GM19372 (cell line): ENCODE measurements around the gene CELSR3.

Experiments used
- ATAC-seq: cut with Tn5 transposase; IDR thresholded peaks from one replicate; pipeline ENCODE4 v1.9.1; 2021; ENCODE audit warnings: mild to moderate bottlenecking, low read depth, moderate library complexity; ENCODE audit not compliant: unreplicated experiment

The CELSR3 gene

DNA sequence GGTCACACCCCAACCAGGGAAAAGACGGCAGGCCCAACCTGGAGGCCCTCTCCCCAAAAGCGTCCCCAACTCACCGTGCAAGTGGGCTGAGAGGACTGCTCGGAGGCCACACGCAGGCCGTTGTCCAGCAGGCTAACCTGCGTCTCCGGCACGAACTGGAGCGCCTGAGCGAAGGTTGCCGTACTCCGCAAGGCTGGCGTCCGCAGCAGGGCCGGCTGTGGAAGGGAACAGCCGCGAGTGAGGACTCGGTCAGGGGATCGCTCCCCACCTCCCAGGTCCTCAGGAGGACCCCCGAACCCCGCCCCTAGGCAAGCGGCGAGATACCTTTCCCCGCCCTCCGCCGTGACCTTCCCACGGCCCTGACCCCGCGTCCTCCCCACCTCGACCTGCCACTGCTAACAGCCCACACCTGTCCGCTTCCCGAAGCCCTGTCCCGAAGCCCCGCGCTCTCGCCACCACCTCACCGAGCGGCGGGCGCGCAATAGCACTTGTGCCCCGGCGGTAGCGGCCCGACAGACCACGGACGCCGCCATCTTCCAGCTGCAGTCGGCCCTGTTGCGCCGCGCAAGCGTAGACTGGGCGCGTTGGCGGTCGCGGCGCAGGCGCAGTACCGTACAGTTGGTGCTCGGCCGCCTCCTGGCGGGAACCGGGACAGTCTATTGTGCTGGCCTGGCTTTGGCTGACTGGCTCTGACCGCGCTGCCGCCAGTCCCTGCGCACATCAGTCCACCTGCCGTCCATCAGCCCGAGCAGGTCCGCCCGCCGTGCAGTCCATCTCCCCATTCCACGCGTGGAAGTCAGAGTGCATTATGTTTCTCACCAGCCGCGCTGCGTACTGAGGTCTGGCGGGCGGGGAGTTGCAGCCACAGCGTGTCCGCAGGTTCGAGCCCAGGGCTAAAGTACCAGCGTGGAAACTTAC is 53.3 kb downstream of the CELSR3 start, which contains the start of gene UQCRC1:
Gene UQCRC1 (minus strand): TSS at position 559 of the 918 bp plus-strand sequence. CDS start 26 bp downstream, at position 533.
- ATAC-seq: peak; percentile 97

DNA sequence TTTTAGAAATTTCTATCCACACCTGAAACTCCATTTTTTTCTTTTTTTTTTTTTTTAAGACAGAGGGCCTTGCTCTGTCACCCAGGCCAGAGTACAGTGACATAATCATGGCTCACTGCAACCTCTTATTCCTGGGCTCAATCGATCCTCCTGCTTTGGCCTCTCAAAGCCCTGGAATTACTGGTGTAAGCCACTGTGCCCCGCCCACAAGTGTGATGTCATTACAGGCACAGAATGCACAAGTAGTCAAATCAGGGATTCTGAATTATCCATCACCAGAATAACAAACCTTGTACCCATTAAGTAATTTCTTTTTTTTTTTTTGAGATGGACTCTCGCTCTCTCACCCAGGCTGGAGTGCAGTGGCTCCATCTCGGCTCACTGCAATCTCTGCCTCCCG is 55.2 kb downstream of the CELSR3 start:
- ATAC-seq: no peak

DNA sequence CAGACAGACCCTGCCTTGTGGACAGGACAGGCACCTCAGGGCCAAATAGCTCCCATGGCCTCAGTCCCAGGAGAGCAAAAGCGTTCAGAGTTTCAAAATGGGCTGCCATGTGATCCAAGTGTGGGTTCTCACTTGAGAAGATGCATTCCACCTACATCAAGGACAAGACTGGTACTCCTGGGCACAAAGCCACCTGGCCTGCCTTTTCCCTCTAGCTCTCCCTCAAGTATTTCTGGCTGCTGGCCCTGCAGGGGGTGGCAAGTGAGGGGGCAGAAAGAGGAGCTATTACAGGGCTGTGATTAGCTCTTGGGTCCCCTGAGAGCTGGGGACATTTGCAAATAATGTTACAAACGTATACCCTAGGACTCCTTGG is 61.1 kb downstream of the CELSR3 start:
- no peak for ATAC-seq

DNA sequence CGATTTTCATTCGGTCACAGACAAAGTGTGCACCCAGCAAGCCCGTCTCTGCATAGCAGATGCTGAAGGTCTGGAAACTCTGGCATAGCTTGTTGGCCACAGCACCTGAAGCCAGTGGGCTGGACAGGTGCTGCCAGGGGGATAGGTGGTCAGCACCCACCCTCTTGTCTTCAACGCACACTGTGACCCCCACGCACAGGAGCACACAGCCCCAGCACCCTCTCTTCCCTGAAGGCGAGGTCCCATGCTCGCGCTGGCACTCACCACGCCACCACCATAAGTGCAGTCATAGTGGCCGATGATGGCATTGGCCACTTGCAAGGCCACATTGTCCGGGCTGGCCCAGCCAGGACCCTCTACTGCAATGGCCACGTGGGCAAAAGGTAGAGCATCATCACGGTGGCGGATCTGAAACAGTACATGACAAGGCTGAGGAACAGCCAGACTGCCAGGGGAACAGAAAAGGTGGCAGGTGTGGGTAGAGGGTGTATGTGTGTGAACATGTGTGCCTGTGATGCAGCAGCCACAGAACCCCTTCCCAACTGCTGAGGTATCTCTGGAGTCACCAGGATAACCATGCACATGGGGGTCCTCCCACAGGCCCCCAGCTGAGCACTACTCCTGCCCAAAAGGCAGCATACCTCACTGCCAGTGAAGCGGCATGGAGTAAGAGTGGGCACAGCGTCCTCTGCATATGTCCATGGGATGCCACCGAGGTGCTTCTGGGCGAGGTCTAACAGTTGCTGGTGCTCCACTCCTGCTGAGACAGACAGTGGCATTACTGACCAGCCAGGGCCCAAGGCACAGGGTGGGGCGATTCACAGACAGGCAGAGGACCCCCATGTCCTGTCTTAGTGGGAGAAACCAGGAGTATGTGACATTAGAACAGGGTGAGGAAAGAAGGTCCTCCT is 61.7 kb downstream of the CELSR3 start:
- ATAC-seq: no peak

DNA sequence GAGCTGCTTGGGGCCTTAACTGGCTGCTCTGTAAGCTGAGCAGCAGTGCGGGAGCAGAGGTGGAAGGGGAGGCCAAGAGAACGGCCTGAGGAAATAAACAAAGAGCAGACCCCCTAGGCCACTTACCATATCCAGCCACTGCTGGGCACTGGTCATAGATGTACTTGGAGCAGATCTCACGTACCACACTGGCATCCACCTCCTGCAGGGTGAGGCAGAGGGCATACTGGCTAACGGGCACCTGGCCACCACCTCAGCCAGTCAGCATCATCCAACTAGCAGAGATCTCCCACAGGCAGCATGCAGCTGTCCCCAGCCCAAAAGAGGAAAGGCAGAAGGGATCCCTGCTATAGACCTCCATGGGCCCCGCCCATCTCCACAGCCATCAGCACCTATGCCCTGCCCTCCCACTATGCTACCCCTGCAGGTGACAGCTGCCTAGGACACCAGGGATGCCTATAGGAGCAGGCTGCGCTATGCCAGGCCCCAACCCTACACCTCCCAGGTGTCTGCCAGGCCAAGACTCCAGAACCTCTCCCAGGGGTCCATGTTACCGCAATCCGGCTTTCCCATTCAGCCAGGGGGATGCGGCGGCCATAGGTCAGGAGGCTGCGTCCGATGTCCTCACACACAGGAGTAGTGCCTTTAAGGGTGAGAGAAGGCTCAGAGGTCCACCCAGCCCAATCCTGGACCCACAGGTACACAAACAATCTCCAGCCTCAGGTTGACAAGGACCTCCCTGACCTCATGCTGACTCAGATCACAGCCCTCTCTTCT is 63.0 kb downstream of the CELSR3 start:
- ATAC-seq: no peak

DNA sequence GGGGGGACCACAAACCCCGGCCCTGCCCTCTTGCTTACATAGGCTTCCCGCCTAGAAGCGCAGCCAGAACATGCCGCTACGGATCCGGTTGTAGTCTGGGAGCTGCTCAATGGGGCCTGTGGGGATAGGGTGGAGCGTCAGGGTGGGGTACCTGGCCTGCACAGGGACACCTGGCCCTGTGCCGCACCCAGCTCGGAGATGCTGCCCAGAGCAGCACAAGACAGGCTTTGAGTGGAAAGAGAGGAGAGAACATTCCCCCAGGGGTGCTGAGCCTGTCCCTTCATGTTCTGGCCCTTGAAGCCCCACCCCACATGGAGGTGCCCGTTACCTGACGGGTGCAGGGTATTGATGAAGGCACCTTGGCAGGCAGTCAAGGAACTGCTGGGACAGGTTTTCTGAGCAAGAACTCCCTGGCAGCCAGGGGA is 63.6 kb downstream of the CELSR3 start:
- ATAC-seq: no peak

DNA sequence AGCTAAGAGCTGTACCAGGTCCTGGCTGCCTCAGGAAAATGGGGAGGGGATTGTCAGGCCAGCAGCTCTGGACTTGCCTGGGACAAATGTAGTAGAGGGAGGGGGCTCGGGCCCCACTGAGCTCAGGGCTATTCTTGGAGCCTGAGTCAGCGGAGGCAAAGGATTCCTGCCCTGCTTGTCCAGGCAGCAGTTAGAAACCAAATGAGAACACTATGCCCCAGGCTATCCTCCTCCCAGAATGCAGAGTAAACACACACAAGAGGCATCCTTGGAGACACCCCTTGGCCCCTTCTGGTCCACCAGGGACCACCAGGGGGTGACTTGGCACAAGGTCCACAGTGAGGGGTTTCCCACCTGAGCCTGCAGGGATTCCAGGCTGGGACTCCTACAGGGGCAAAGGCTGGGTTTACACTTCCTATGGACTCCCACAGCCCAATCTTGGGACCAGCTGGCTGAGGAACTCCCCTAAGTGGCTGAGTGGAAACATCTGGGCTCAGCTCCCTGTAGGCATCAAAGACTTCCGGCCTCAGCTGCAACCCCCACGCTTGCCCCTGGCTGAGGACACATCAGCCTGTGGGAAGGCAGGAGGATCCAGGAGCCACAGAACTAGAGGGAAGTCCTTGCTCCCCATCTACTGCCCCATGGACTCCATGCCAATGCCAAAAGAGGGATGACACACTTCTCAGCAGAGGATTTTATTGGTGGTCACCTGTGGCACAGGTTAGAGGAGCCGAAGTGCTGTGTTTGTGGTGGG is 64.2 kb downstream of the CELSR3 start:
- no peak for ATAC-seq

DNA sequence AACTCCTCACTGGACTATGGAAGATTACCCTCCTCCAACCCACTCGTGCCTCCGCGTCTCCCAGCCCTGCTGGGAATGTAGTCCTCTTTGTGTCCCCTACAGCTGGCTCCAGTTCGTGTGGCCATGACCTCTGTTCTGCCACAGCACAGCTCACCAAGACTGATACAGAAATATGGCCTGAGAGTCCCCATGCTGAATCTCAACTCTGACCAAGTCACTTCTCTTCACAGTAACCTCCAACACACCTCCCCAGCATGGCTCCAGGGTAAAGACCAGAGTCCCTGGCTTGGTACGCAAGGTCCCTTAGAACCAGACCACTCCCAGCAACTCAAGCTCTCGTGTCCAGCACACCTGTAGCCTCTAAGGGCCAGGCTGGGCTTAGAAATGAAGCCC is 65.3 kb downstream of the CELSR3 start:
- no peak for ATAC-seq

DNA sequence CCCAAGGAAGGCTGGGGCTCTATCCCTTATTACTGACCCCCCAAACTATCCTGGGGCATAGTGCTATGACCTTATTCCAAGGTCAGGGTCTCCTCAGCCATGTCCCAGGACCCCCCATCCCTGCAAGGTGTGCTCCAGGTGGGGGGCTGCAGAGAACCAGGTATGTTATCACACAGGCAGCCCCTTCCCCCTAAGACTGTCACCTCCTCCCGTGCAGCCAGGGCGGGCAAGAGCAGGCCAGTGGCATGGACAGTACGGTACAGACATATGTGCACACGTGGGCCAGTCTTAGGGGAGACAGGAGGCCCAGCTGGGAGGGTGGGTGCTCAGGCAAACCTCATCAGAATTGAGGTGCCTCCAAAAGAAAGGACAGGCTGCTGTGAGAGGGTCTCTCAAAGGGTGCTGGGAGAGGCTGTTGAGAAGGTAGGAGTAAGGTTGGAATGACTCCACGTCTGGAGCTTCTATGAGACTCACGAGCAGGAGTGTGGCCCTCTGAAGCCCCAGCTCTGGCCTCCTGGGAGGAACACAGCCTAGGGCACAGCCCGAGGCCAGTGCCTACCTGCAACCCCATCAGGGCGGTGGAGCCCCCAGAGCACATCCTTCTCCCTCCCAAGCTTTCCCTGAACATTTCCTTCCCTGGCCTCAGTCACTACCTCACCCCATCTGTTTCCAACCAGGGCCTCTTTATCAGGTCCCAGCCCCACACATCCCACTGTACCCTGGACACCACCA is 65.8 kb downstream of the CELSR3 start:
- ATAC-seq: no peak

DNA sequence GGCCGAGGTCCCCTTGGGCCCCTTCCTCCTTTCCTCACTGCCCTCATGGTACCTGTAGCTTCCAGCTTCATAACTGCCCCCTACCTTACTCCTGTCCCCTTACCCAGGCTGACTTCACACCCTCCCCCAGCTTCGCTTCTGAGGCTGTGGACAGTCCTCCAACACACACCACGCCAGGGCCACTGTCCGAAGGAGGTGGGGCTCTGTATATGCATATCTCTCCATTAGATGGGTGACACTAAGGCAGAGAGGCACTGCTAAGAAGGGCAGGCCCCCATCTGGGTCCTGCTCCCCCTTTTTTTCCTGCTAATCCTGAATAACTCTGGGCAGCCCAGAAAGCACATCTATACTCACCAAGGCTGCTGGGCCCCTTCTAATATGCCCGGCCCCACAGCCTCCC is 66.5 kb downstream of the CELSR3 start:
- no peak for ATAC-seq

DNA sequence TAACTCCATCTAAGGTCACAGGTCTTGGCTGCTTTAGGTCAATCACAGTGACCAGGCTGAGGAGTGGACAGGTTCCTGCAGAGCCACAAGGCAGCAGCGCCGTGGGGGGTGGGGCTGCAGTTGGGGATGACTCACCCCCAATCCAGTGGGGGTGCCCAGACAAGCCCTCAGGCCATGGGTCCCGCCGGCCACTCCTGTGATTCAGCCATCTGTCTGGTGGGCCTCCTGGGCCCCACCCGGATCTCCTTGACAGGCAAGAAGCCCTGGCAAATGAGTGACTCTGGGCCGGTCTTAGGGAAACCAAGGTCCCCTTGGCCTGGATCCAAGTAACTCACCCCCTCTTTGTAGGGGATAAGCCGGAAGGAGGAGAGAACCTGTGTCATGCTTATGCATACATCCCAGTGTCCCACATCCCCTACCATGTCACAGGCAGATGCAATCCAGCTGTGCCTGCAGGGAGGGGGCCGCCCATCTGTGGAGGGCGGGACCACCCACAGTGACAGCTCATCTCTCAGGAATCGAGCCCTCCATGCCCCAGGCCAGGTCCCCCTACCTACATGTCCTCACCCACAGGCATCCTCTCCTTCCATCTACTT is 67.1 kb downstream of the CELSR3 start:
- ATAC-seq: no peak

DNA sequence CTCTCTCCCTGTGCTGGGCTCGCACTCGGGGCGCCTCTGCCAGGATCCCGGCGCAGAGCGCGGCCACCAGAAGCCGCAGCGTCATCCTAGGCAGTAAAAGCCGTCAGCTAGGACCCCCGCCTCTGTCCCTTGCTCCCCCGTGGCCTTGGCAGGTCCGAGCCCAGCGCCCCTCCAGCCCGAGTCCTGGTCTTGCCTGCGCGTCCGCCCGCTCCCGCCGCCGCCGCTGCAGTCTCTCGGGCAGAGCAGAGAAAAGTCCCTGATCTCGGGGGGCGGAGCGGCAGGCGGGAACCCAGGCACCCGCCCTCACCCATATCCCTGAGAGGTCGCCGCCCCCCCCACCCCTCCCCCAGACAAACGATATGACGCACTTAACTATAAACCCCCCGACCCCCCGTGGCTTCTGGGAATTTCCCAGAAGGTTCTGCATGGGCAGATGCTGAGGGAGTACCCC is 67.6 kb downstream of the CELSR3 start, which contains the start of gene COL7A1:
Gene COL7A1 (minus strand): TSS at position 255 of the 451 bp plus-strand sequence. CDS start 170 bp downstream, at position 85.
- no peak for ATAC-seq

DNA sequence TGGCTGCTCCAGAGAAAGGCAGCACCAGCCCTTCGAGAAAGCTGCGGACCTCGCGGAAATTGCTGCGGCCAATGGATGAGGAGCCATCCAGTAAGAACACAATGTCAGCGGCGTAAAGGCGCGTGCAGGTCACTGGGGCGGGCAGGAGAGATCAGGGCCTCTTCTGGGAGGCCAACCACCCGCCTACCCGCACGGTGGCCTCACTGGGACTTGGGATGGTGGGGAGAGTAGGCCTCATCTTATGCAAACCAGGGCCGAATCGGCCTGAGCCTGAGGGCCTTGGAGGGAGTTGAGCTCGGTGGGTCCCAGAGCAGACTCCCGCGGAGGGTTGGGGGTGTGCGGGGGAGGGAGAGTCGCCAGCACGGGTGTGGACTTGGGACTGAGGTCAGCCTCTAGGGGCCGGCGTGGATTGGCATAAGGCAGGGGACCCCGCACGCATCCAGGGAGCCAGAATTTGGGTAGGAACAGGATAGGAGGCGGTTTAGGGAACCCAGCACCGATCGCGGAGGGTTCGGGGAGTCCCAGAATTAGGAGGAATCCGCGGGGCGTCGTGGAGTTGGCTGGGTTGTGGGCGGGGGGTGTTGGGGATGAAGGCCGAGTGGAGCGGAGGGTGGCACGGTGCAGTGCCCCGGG is 68.2 kb downstream of the CELSR3 start:
- ATAC-seq: no peak

DNA sequence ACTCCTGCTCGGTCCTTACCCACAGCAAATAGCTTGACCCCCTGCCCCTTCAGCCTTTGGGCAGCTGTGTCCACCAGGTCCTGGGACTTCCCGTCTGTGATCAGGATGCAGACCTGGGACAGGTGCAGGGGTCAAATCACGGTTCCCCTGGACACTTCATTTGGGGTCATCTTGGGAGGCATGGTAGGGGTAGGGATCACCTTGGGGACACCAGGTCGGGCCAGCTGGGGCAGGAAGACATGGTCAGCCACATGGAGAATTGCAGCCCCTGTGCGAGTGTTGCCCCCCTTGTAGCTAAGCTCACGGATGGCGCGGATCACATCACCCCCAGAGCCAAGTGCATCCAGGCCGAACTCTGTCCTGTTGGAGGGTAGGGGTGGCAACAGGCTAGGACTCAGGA is 69.3 kb downstream of the CELSR3 start:
- ATAC-seq: no peak

DNA sequence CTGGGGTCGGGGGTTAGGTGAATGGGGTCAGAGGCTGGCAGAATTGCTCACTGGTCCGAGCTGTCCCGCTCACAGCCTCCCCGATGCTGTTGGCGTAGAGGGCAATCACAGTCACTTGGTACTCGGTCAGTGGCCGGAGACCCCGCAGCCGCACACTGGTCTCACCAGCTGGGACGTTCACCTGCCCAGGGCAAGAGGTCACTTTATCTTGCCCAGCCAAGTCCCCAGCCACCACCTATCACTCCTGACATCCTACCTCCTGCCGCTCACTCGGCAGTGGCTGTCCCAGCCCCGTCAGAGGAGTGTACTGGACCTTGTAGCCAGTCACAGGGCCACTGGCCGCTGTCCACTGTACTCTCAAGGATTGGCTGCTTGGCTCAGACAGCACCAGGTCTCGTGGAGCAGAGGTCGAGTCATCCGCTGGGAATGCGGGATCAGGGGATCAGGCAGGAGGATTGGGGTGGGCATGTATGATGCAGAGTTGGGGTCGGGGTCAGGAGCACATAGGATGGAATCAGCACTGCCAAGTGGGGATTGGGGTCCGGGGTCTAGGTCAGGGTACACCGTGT is 70.1 kb downstream of the CELSR3 start:
- no peak for ATAC-seq

DNA sequence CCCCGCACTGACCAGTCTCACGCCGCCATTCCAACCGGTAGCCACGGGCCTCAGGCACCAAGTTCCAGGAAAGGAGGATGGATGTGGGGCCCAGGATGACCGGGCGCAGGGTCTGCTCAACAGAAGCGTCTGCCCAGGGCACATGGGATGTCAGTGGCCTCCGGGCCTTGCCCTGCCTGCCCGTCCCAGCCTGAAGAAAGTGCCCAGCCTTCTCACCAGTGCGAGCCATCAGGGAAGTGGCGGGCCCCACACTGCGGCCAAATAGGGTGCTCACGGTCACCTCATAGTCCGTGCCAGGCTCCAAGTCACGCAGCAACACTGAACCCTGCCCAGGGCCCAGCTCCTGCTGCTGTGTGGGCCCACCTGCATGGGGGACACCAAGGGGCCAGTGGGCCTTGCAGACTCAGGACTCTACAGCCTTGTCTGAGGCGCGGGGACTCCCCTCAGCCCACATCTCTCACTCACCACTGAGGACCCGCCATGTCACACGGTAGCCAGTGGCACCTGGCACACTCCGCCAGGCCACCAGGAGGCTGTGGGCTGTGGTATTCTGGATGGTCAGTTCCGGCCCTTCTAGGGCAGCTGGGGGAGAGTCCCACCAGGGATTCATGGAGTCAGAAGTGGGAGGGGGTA is 70.7 kb downstream of the CELSR3 start:
- ATAC-seq: no peak

DNA sequence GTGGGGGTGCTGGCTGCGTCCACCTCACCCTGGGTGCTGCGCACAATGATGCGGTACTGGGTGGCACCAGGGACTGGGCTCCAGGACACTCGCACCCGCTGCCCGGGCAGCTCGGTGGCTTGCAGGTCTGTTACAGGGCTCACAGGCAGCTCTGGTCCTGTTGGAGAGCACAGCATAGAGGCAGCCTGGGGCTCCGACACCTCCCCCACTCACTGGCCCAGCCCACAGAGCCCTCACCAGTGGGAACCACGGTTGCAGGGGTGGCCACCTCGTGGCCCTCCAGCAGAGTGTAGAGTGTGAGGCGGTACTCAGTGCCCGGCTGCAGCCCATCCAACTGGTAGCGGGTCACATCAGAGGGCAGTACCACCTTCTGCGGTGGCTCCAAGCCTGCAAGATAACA is 71.2 kb downstream of the CELSR3 start:
- no peak for ATAC-seq
